SK-N-DZ (cell line): ENCODE results near the gene SPC24.
"Not testable (repeated sequence)": the region's sequence is repeated elsewhere in the genome, so short reads cannot be mapped to it uniquely, and the experiment has no call there.

ENCODE experiments used
- DNase-seq: peaks from one replicate; pipeline ENCODE4 v3.0.0-alpha.2; 2015; ENCODE audit warnings: low spot score

Gene SPC24

DNA sequence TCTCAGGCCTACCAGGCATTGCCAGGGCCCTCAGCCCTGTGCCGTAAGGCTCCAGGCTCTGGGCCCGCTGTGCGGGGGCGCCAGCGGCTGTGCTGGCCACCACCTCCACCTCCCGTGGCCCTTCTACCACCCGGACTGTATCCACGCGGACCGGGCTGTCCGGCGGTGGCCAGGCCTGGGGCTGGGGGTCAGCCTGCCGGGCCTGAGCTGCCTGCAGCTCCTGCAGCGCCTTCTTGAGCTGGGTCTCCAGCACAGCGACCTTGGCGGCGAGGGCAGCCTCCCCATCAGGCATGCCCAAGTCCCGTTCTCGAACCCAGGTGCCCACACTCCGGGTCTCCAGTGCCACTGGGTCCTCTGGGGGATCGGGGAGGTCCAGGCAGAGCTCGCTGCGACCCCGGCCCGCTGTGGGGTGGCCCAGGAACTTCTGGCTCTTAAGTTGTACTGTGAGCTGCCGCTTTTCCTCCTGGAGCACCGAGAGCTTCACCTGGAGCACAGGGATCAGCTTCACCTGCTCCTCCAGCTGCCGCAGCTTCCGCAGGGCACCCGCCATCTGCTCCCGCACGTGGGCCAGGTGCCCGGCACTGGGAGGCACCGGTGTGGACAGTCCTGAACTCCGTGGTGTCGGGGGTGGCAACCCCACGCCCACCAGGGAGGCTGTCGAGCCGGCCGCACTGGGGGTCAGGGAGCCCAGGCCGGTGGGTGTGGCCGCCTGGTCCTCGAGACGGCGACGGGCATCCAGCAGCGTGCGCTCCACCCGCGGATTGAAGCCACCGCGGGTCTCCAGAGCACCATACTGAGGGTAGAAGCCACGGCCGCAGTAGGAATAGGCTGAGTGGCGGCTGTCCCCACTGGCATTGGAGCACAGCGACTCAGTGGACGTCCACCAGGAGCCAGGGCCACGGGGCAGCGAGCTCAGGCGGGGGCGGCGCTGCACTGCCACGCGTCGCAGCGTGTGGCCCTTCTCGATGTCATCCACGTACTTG, 37.7 kb upstream of the SPC24 start:
- DNase-seq, result no peak

DNA sequence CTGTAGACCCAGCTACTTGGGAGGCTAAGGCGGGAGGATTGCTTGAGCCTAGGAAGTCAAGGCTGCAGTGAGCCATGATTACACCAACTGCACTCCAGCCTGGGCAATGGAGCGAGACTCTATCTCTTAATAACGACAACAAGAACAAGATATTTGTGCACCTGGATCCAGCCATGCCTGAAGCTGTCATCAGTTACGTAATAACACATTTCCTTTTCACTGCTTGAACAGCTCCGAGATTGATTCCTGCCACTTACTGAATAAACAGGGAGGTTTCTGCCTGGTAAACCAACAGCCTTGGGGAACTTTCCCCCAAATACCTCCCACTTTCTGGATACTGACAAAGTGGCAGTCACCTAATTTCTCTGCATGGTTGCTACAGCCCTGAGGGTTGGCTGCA, 36.4 kb upstream of the SPC24 start:
- DNase-seq, result no peak

DNA sequence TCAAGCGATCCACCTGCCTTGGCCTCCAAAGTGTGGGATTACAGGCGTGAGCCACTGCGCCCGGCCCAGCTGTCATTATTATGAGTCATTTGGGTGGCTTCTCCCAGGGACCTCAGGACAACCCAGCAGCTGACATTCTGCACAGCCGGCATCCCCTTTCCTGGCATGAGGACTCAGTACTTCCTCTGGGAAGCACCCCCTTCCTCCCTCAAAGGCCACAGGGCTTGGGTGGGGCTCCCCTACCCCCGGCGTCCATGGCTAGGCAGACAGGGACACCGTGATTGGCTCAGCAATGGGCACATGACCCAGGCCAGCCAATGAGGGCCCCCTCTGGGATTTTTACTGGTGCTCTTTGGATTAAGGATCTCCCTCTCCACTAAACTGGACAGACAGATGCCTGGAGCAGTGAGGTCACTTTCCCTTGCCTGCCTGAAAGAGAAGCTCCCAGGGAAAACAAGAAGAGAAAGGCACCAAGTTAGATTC, 35.7 kb upstream of the SPC24 start:
- no peak for DNase-seq

DNA sequence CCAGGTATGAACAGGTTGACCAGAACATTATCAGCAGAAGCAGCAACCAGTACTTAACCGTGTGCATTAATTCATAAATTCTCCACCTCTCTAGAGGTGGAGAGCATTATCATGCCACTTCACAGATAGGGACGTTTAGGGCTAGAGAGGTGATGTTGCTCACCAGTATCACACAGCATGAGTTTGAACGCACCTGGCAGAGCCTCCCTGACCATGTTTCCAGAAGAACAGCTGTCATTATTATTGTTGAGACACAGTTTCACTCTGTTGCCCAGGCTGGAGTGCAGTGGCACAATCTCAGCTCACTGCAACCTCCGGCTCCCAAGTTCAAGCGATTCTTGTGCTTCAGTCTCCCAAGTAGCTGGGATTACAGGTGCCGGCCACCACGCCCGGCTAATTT, 34.9 kb upstream of the SPC24 start:
- no peak for DNase-seq

DNA sequence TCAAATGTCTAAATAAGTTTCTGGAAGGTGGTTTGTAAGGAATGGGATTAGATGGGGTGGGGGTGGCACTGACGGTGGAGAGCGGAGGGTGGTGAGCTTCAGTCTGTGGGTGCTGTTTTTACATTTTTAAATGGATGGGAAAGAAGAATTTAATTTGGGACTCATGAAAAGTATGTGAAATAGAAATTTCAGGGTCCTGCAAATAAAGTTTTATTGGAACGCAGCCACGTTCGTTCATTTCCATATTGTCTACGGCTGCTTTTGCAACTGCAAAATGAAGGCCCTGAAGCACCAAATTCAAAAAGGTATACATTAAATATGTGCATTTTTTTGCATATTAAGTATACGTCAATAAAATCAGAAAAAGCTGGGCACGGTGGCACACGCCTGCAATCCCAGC, 31.9 kb upstream of the SPC24 start:
- no peak for DNase-seq

DNA sequence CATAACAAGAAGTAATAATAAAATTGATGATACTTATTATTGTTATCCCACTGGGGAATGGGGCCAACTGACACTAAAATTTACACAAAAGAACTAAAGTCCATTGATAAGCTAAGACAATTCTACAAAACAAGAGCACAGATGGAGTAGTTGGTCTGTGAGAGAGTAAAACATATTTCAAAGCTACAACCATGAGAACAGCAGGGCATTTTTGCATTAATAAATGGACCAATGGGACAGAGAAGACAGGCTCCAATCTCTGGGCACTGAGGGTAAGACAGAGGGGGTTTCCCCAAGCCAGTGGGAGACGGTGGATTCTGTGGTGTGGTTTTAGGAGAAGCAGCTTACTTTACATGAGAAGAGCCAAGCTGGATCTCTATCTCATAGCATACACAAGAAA, 27.4 kb upstream of the SPC24 start:
- DNase-seq, result no peak

DNA sequence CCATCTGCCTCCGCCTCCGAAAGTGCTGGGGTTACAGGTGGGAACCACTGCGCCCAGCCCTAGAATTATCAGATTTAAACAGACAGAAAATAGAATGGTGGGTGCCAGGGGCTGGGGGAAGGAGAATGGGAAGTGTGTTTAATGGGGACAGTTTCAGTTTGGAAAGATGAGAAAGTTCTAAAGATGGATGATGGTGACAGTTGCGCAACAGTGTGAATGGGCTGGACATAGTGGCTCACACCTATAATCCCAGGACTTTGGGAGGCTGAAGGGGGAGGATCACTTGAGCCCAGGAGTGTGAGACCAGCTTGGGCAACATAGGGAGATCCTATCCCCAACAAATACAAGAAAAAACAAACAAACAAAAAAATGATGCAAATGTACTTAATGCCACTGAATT, 25.9 kb upstream of the SPC24 start:
- DNase-seq, result no peak

DNA sequence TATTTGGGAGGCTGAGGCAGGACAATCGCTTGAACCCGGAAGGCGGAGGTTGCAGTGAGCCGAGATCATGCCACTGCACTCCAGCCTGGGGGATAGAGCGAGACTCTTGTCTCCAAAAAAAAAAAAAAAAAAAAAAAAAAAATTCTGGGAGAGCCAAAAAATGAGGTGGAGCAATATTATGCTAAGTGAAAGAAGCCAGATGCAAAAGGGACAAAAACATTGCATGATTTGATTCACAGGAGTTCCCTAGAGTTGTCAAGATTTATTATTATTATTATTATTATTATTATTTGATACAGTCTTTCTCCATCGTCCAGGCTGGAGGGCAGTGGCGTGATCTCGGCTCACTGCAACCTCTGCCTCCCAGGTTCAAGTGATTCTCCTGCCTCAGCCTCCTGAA, 25.4 kb upstream of the SPC24 start:
- not testable (repeated sequence) for DNase-seq

DNA sequence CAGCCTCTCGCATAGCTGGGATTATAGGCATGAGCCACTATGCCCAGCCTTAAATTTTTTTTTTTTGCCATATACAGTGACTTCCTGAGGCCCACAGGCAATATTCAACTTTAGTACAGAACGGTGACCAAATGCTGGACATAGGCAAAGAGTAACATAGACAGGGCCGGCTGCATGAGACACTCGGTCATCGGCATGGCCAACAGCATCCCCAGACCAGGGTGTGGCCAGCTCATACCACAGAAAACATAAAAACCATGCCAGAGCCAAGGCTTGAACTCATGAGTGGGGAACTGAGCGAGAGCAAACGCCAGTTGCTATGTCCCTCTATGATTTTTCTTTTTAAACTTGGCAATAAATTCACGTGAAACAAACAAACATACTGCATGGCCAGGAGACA, 24.8 kb upstream of the SPC24 start:
- no peak for DNase-seq

DNA sequence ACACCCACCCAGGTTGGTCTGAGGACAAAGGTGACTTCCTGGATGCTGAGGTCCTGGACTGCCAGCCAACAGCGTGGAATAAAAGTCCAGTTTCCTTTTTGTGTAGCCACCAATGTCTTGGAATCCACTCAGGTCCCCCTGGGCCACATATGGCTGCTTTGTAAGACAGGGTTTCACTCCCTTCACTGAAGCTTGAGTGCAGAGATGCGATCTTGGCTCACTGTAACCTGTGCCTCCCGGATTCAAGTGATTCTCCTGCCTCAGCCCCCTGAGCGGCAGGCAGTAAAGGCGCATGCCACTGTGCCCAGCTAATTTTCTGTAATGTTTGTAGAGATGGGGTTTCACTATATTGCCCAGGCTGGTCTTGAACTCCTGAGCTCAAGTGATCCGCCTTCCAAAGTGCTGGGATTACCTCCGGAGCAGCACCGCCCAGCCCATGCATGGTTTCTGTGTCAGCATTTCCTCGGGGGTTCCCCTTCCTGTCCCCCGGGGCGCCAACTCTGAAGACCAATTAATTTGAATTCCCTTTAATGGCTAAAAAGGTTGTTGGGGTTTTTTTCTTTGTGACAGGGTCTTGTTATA, 24.2 kb upstream of the SPC24 start:
- DNase-seq, result no peak

DNA sequence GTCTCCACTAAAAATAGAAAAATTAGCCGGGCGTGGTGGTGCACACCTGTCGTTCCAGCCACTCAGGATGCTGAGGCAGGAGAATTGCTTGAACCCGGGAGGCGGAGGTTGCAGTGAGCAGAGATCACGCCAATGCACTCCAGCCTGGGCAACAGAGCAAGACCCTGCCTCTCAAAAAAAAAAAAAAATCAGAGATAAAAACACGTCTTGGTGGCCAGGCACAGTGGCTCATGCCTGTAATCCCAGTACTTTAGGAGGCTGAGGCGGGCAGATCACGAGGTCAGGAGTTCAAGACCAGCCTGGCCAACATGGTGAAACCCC, 23.5 kb upstream of the SPC24 start:
- not testable (repeated sequence) for DNase-seq

DNA sequence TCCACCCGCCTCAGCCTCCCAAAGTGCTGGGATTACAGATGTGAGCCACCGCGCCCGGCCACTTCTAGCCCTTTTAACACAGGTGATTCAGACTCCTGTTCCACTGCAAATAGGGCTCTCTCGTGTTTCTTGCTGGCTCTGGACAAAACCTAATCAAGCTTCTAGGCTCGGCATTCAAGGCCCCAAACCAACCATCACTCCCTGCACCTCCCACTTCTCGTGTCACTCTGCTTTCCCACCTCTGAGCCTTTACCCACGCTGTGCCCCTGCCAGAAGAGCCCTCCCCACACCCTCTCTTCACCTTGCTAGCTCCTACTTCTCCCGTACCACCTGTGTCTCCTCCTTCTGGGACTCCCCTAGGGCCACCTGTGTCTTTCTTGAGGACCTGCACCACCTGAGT, 22.0 kb upstream of the SPC24 start:
- DNase-seq, result no peak

DNA sequence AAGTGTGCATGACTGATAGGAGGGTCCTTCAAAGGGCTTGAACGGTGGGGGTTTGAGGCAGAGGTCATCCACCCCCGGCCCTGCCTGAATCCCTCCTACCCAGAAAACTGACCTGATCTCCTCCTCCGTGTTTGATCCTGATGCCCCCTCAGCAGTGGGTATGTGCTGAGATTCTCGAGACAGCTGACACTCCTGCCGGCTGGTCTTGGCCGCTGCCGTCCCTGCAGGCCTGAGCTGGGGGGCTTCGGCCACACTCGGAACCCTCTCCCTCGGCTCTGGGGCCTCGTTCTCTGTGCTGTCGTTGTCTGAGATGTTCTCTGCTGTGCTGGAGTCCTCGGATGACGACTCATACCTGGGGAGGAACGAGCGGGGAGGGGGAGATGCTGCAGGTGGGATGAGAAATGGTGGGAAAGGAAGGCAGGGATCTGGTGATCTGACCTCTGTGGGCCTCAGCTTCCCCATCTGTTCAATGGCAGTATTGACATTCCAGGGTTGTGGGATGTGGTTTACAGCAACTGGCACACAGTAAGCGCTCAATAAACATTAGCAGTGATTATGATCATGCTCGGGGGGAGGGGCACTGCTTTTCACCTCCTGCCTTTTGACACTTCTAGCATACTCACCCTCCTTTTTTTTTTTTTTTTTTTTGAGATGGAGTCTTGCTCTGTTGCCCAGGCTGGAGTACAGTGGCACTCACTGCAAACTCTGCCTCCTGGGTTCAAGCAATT, 21.0 kb upstream of the SPC24 start:
- DNase-seq, result no peak

DNA sequence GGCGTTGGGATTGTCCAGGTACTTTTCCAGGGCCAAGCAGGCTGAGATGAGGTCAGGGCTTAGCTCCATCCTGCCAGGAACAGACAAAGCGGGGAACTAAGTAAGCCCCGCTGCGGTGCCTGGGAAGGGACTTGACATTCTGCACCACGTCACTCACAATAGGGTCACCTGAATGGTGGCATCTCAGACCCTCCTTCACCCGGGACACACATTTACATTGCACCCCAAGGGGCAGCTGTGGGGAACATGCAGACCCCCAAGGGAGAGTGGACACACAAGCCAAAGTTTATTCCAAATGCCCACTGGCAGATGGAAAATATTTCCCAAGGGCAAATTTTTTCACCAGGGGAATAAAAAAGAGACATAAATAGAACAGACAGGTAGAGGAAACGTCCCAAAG, 20.3 kb upstream of the SPC24 start:
- DNase-seq, result no peak

DNA sequence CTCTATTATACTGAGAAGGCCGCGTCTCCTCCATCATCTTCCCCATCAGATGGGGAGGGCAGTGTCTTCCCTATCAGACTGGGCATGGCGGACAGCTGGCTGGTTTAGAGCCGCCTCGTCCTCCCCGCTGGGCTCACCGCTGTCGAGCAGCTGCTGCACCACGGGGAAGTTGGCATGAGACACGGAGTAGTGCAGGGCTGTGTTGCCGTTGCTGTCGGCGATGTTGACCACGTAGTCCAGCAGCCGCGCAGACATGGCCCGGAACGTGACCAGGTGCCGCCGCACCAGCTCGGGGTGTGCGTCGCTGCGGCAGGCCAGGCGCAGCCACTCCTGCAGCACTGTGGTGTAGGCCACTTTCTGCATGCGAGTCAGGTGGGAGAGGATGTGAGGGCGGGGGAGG, 18.8 kb upstream of the SPC24 start:
- DNase-seq, result no peak

DNA sequence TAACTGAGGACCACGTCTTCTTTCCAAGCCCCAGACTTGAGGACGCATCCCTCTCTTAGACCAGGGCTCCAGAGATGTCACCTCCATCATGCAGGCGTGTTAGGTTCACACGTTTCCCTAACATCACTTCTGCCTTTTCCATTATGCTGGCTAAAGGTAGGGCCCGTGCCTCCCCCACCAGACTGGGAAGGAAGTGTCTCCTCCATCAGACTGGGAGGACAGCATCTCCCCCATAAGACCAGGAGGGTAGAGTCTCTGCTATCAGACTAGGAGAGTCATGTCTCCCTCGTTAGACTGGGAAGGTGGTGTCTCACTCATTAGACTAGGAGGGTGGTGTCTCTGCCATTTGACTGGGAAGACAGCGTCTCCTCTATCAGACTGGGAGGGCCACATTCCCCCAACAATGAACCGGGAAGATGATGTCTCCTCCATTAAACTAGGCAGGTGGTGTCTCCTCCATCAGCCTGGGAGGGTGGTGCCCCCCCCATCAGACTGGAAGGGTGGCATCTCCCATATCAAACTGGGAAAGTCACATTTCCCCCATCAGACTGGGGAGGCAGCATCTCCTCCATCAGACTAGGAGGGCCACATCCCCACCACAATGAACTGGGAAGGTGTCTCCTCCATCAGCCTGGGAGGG, 18.1 kb upstream of the SPC24 start:
- no peak for DNase-seq

DNA sequence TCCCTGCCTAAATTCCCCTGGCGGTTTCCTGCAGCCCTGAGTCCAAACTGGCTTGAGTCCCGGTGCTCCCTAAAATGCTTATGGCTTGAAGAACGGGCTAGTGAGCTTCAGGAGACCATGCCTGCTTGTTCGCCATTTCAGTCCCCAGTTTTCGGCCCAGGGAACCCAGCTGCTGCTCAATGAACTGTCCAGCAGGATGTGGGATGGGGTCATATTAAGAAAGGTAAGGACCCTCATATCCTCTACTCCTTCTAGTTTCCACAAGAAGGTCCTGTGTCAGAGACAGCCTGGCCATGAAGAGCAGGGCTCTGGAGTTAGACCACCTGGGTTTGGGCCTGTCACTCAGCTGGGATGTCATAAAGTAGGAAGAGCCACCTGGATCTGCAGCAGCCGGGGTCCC, 17.0 kb upstream of the SPC24 start:
- DNase-seq, result no peak

DNA sequence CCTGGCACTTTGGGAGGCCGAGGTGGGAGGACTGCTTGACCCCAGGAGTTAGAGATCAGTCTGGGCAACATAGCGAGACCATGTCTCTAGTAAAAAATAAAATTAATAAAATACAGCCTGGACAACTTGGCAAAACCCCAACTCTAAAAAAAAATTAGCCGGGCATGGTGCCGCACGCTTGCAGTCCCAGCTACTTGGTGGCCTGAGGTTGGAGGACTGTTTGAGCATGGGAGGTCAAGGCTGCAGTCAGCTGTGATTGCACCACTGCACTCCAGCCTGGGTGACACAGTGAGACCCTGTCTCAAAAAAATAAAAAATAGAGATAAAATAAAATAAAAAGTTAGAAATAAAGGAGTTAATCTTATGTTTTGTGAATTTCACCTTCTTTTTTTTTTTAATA, 15.6 kb upstream of the SPC24 start:
- no peak for DNase-seq

DNA sequence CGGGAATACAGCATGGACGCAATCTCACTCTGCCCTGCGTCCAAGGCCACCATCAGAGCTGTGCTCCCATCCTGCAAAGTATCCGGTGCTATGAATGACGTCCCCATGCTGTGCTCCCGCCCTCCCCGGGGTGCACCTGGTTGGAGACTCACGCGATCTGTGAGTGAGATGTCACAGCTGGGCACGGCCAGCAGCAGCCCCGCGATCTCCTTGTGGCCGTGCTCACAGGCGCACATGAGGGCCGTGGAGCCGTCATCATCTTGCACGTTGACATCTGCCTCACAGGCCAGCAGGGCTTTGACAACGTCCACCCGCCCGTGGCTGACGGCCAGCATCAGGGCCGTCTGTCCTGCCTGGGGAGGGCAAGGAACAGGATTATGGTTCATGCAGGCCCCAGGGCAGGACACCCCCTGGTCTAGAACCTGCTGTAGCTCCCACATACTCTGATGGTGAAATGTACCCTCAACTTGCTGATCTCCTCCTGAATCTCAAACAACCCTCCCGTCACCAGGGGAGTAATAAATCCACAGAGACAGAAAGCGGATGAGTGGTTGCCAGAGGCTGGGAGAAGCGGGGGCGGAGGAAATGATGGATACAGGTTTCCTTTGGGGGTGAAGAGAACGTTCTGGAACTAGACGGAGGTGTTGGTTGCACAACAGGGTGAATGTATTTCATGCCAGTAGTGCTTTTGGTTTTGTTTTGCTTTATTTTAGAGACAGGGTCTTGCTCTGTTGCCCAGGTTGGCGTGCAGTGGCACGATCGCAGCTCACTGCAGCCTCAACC, 14.5 kb upstream of the SPC24 start:
- DNase-seq, result no peak

DNA sequence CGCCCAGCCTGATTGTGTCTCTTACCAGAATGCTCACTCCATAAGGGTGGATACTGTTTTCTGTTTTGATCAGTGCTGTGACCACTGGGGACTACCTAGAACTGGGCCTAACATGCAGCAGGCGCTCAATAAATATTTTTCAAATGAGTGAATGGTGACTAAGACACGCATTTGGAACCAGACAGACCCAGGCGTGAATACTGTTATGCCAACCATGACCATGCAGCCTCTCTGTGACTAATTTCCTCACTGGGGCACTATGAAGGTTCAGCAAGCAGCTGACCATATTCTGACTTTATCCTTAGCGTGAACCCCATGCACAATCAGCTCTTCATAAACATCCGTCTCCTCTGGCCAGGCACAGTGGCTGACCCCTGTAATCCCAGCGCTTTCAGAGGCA, 13.0 kb upstream of the SPC24 start:
- DNase-seq, result no peak
